ENCODE data around the gene BLOC1S4.
A peak's percentile ranks its signal among the peaks of the same experiment; 100 is the strongest.

BLOC1S4 gene

DNA sequence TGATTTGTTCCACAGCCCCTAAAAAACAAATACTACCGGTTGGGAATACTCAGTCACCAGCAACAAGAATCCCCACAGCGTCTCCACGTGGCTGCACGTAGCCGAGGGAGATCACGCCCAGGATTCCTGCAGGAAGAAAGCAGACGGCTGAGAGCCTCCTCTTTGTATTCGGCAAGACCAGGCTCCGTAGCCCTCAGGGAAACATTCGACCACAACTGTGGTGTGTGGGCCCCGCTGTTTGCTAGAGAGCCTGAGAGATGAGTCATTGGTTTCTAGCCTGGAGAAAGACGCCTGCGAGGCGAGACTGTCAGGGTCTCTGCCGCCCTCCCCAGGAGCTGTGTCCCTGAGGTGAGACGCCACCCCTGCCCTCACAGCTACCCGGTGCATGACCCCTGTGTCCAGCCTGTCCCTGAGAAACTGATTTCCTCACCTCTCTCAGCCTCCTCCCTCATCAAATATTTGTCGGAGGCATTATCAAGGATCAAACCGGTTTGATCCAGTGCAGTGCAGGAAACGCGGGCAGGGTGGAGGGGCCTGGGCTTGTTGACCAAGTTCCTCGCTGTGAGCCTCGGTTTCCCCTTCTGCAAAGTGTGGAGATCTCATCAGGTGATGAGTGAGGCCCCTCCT is 27.0 kb upstream of the BLOC1S4 start:
- DNase-seq, result peak in 7 of 10 donors; percentile 28 to 90 (median 61)
- intact Hi-C loops (cut with DNase I), result no loop called here

DNA sequence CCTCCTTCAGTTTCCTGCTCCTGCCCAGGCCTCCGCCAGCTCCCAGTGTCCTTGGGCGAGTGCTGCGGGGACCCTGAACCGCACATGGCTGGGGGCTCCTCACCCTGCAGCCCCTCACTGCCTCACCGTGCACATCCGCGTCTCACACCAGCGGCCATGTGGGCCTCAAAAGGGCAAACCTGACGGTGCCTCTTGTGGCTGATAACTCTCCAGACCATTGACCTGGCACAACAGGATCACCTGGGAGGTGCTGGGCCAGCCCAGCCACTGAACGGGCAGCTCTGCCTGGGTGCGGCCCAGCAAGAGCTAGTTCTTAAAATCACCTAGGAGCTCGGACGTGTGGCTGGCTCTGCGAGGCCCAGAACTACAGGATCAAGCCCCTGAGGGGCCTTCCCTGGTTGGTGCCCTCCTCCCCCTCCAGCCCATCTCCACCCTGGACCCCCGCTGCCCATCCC is 26.4 kb upstream of the BLOC1S4 start:
- DNase-seq, result peak in 1 of 10 donors; percentile 70
- intact Hi-C loops (cut with DNase I), result no loop called here

DNA sequence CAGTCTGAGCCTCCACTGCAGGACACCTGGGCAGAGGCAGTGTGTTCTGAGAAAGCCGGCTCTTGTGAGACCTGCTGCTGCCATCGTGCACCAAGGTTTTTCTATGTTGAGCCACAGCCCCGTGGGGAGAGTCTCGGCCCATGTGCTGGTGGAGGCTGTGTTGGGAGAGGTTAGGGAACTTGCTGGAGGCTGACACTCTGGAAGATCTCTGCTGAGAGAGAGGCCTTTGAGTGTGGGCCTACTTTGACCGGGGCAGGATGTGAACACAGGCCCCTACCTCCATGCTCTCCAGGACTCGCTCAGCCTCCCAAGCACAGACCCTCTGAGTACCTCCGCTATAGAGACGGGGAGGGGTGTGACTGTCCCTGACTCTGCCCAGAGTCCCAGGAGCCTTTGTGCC is 23.6 kb upstream of the BLOC1S4 start:
- intact Hi-C loops (cut with DNase I), result no loop called here
- no peak for DNase-seq

DNA sequence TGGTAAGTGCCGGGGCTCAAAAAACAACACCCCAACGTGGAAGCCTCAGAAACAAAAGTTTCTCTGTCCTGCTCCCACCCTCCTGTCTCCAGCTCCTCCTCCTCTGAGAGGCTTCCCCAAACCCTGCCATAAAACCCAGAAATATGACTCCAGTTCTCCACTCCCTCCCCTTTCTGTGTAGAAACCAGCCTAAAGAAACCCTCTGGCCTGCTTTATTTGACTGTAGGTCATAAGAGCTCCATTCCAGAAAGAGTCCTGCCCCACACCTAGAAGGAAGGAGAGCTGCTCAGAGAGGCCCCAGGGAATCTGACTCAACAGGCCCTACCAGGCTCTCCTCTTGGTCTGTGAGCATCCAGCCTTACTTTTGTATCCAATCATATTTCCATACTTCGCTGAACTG is 23.2 kb upstream of the BLOC1S4 start:
- intact Hi-C loops (cut with DNase I), result no loop called here

DNA sequence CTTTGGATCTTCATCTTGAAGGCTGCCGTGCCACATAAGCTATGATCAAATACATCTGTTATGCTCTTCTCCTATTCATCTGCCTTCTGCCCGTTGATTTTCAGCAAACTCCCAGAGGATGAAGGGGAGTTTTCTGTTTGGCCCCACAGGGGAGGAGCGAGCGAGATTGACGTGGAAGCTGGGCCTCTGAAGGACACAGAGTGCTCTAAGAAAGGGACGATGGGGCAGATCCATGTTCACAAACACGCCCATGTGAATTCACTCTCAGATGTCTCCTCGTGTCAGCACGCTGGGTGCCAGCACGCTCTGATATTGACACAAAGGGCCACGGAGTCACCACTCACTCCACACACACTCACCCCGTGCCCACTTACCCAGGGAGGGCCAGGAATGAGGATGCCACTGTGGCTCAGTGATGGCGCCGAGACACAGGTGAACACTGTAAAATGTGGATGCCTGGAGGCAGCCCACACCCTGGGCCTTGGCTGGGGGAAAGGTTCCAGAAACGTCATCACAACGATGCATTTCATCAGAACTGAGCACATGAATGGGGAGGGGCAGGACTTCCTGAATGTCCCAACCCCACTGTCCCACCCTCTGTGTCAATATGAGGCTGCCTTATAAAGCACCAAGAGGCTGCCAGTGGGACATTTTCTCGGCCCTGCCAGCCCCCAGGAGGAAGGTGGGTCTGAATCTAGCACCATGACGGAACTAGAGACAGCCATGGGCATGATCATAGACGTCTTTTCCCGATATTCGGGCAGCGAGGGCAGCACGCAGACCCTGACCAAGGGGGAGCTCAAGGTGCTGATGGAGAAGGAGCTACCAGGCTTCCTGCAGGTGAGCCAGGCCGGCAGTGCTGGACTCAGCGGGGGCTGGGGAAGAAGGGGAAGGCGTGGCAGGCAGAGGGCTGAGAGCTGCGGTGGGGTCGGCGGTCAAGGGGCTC is 22.5 kb upstream of the BLOC1S4 start, which contains the start of gene S100P:
Gene S100P (plus strand): TSS at position 648 of the 946 bp plus-strand sequence. CDS start 55 bp downstream, at position 703.
- peak in 1 of 10 donors; percentile 75 for DNase-seq
- intact Hi-C loops (cut with DNase I), result no loop called here

More for the DNA sequence above, 23.2 kb upstream of the BLOC1S4 start:
- DNase-seq, result no peak

DNA sequence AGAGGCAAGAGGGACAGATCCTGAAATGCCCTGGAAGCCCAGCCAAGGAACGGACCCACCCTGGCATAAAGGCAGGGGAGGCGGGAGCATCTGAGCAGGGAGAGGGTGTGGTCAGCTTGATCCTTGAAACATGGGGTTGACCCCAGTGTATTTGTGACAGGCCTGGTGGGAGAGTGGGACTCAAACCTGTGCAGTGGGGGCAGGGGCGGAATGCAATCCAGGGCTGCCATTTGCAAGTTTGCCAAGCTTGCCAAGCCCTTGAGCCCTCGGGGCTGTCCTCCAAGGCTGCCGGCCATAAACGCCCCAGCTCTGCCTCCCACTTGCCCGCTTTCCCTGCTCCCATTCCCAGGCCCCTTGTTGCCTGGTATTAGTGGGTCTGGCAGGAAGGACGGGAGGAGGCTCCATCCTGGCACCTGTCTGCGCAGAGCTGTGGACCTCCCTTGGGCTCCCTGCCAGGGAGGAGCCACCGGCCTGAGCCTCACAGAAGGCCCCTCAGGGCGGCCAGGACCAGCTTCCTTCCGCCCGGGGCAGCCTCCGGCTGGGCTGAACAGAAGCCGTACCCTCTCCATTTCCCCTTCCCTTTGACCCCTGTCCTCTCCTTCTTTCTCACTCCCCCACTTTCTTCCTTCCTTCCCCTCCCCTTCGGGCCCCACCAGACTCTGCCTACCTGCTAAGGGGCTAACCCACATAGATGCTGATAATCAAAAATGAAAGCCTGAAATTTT is 21.6 kb upstream of the BLOC1S4 start:
- DNase-seq, result peak in 1 of 10 donors; percentile 72
- intact Hi-C loops (cut with DNase I), result no loop called here

DNA sequence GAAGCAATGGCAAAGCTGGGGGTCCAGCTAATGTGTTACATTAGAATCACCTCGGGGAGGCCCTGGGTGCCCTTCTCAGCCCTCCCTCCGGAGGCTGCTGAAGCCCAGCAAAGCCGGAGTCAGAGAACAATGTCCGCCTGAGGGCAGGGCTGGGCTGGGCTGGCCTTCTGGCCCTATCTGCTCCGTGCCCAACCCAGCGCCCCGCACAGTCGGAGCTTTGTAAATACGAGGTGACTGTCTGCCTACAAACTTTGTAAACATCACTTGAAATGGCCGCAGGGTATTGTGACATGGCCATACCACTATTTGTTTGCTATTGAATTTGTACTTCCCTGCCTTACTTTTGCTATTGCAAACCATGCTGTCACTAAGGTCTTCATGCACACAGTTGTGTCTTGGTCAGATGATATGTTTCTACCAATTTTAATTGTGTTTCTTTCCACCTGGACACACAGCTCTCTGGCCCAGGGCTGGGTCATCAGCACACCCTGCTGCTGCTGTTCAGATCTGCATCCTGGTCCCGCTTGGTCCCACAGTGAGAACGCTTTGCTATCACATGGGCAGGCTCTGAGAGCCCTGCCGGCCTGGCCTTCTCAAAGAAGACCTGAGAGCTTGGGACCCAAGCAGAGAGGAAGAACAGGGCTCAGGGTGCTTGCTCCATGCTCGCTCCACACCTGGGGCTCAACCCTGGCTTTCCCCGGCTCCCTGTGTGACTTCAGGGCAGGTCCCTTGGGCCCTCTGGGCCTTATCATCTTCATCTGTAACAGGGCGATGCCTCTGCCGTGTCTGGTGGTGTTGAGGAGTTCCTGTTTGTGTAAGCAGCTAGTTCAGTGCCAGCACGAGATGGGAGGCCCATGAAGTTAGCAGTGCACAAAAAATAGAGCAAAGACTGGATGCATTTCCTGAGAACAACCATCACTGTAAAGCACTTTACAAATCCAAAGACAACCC is 20.0 kb upstream of the BLOC1S4 start:
- intact Hi-C loops (cut with DNase I), result no loop called here
- peak in 1 of 10 donors; percentile 61 for DNase-seq

DNA sequence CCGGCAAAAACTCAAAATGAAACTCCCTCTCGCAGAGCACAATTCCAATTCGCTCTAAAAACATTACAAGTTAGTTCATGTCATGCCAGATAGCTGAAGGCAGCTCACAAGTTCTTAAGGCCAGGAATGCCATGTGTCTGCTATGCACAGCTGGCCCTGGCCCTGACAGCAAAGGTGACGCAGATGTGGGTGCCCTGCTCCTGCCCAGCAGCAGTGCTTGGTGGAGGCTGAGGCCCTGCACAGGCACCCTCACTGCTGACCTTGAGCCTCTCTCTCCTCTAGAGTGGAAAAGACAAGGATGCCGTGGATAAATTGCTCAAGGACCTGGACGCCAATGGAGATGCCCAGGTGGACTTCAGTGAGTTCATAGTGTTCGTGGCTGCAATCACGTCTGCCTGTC is 19.4 kb upstream of the BLOC1S4 start:
- intact Hi-C loops (cut with DNase I), result no loop called here
- no peak for DNase-seq

DNA sequence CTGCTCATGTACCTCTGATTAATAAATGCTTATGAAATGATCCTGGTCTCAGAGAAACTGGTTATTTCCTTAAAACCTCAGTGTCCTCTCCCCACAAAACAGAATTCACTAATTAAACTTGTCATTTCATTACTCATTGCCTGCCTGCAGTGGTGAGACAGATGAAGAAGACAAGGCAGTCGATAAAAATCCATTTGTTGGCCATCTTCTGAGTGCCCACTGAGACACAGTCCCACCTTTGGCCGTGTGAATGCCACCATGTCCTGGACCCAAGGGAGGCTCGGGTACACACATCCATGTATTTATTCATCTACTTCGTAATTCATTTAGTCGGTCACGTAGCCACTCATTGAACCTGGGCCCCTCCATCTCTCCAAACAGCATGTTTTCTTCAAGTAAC is 18.8 kb upstream of the BLOC1S4 start:
- no peak for DNase-seq
- intact Hi-C loops (cut with DNase I), result no loop called here

DNA sequence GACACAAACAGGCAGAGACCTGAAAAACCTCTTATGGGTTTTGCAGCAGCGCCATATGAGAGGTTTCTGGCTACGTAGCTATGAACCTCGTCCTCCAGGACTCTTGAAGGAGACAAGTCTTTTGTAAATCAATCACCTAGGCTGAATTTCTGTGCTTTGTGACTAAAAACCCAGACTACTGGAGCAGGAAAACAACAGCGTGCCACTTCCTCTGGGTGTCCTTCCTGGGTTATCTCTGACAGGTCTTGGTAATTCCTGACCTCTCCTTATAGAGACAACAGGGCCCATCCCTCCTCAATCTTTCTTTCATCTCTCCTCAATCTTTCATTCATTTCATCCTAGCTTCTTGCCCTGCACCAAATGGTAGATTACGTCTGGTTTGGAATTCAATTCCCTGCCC is 16.6 kb upstream of the BLOC1S4 start:
- DNase-seq, result no peak
- intact Hi-C loops (cut with DNase I), result no loop called here

DNA sequence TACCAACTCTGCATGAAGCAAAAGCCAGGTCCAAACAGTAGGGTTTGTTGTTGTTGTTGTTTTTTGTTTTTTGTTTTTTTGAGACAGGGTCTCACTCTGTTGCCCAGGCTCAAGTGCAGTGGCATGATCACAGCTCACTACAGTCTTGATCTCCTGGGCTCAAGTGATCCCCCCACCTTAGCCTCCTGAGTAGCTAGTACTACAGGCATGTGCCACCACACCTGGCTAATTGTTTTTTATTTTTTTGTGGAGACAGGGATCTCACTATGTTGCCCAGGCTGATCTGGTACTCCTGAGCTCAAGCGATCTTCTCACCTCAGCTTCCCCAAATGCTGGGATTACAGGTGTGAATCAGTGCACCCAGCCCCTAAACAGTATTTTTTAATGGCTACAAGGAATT is 16.1 kb upstream of the BLOC1S4 start:
- DNase-seq, result peak in 1 of 10 donors; percentile 10
- intact Hi-C loops (cut with DNase I), result no loop called here

DNA sequence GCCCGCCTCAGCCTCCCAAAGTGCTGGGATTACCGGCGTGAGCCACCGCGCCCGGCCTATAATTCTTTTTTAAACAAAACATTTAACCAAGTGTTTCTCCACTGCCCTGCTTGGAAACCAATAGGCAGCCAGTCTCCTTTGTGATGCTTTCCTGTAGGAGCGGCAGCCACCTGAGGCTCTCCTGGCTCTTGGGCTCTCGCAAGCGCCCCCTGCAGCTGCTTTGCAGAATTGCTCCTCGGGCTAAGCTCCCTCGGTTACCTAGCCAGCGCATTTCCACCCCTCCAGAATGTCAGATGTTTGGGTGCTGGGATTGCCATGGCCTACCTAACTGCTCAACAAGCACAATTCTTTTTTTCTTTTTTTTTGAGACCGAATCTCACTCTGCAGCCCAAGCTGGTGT is 14.6 kb upstream of the BLOC1S4 start:
- DNase-seq, result no peak

DNA sequence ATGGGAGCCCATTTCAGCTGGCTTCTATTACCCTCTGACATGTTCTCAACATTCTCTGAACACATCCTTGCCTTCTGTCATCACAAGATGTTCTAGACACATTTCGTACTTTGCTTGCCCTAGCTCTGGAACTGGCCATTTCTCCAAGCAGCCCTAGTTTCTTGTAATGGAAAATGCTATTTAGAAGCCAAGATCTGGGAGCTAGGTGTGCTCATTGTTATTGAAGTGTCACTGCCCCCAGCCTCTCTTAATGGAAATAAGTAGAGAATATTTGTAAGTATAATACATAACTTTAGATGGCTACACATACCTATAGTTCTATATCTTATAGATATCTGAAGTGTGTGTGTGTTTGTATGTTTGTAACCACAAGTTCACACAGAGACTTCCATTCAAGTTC is 13.2 kb upstream of the BLOC1S4 start:
- intact Hi-C loops (cut with DNase I), result no loop called here
- no peak for DNase-seq

More for the DNA sequence above, 14.6 kb upstream of the BLOC1S4 start:
- intact Hi-C loops (cut with DNase I), result no loop called here

DNA sequence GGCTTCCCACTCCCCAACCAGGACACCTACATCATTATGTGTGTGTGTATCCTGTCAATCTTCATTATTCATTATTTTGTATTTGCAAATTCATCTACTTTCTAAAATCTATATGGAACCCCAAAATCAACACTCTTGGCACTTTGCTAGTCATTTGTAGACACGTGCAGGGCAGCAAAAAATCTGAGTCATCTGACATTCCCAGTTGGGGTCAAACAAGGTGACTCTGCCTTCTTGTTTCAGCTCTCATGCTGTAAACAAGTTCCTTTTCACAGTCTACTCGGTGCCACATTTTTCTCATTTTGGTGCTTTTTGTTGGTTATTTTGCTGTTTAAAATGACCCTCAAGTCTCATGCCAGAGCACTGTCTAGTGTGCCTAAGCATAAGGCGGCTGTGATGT is 12.2 kb upstream of the BLOC1S4 start:
- no peak for DNase-seq
- intact Hi-C loops (cut with DNase I), result no loop called here

DNA sequence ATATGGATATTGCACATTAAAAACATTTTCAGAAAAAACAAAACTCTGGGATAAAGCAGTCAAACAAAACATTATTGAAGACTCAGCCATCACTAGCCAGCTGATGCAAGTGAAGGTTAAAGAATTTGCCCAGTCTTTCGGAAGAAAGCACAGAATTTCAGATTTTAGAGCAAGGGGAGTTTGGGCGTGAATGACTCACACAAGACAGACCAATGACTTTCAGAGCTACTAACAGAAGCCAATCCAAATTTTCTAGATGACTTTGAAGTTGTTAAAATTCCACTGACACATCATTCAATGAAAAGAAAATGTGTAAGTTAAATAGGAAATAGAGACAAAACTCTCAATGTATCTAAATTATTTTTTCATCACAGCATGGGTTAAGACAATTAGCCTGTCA is 10.3 kb upstream of the BLOC1S4 start:
- intact Hi-C loops (cut with DNase I), result loop anchor here (2.0 kb wide), 1 partner anchor 27 kb away; no protein-coding TSS in a partner anchor
- DNase-seq, result no peak

DNA sequence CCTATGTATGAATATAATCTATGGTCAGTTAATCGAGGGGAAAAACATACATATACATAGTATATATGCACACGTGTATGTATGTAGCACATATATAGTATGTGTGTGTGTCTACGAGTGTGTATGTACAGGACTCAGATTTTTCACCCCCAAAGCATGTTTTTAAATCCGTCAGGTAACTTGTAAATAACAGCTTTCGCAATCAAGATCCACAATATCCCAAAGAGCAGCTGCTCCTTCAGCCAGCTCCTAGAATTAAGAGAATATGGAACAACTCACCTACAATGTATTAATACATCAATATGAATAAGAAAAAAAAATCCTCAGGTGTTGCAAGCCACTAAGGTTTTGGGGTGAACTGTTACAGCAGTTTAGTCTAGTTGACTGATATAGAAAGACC is 9.8 kb upstream of the BLOC1S4 start:
- DNase-seq, result no peak
- intact Hi-C loops (cut with DNase I), result loop anchor here (2.0 kb wide), 1 partner anchor 27 kb away; no protein-coding TSS in a partner anchor

DNA sequence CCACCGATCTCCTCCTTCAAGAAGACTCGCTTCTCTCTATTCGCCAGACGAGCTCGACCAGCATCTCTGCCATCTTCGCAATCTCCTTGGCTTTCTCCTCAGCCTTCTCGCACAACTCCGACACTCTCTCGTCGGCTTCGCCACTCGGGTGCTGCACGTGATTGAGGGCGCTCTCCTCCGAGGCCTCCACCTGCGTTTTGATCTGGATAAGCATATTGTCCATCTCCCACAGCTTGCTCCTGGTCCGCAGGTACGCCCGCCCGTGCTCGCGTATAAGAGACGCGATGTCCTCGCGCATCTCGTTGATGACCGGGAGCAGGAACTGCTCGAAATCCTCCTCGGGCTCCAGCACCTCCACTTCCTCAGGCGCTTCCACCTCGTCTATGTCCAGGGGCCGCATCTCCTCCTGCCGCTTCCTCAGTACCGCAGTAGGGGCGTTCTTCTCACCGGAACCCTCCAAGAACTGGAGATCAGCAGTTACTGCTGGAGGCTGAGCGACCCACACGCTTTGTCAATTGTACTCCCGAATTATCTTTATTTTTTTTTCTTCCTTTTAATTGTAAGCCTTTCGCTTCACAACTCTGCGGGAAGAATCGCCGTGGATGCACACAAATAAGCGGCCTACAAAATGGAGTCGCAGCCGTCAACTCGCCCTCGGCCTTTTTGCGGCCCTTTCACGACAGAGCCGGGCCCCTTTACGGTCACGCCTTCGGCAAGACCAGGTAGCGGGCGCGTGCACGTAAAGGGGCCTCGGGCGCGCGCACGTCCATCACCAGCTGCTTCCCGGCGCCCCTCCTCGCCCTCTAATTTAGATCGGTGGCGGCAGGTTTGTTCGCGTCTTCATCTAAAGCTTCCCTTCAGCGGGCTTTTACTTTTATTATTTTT is 6.5 kb upstream of the BLOC1S4 start, which contains the start of gene MRFAP1L1:
Gene MRFAP1L1 (minus strand): TSS at position 636 of the 885 bp plus-strand sequence. CDS start 236 bp downstream, at position 400.
- DNase-seq, result peak; percentile 92 to 99 (median 95)
- intact Hi-C loops (cut with DNase I), result loop anchor here (2.0 kb wide), 1 partner anchor 69 kb away; the partner anchor contains the start of gene MRFAP1

DNA sequence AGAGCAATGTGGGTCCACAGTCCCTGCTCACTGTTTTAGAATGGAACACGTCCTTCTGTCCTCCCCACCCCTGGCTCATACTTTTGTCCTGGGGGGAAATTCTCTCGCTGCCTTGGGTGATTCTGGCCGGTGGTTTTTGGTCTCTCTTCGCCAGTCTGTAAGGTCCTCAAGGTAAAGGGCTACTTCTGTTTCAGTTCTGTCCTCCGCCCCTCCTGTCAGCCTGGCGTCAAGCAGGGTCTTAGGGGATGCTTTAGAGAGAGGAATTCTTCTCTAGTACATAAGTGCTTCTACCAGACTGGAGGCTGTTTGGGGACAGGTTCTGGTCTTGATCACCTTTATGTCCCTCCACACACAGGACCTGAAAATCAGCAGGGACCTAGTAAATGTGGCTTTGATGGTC is 5.7 kb upstream of the BLOC1S4 start:
- peak in 1 of 10 donors; percentile 57 for DNase-seq
- intact Hi-C loops (cut with DNase I), result no loop called here

Data from posterior cingulate gyrus (tissue), 11 donors.